ENCODE data around the gene NINL. TPM values are rescaled to one million over a fixed set of nuclear protein-coding genes. Genes with fewer than 3 reads are reported as not detected.

The NINL gene
- total RNA-seq, 4 donors from 2014 or later, result 18.3 to 37.8 (median 23.5) TPM

- no peak for DNase-seq
- intact Hi-C loops (cut with DNase I), result no loop called here
- Histone ChIP-seq H3K36me3 (peaks cover 8 to 13% of the 10 kb centered on the region in 2 donors), H3K27me3 (no peaks in the 10 kb centered on the region), H3K4me3 (replicated peaks in 1 of 3) (no peak overlapping the region), H3K4me1 (no peaks in the 10 kb centered on the region), H3K9me3 (no peaks in the 10 kb centered on the region), H3K27ac (no peak overlapping the region)
- TF ChIP-seq POLR2A (IDR thresholded peaks at IDR 0.05), result no peak
- WGBS, 2 donors, result 90 to 95% methylated on average over 14 to 19 of the region's 19 CpGs
Measured at GRCh38 chr20:25460566-25461280, 124.6 kb downstream of the NINL start.

GRCh38 chr20:25459916-25460535 is 125.3 kb downstream of the NINL start:
- Histone ChIP-seq H3K36me3 (peaks cover 15 to 20% of the 10 kb centered on the region in 2 donors), H3K9me3 (no peaks in the 10 kb centered on the region), H3K4me3 (replicated peaks in 1 of 3) (no peak overlapping the region), H3K27ac (no peak overlapping the region), H3K27me3 (no peaks in the 10 kb centered on the region), H3K4me1 (no peaks in the 10 kb centered on the region)
- 76 to 80% methylated on average over 10 to 12 of the region's 12 CpGs for WGBS, 2 donors
- DNase-seq, result no peak
- no peak for TF ChIP-seq CTCF (IDR thresholded peaks at IDR 0.05)
- TF ChIP-seq POLR2A (IDR thresholded peaks at IDR 0.05), result no peak
- intact Hi-C loops (cut with DNase I), result no loop called here

- 78 to 88% methylated on average over 14 to 18 of the region's 20 CpGs for WGBS, 2 donors
- intact Hi-C loops (cut with DNase I), result no loop called here
- H3K4me1 ChIP-seq, result no peaks in the 10 kb centered on the region
- H3K36me3 ChIP-seq, result peaks cover 13 to 24% of the 10 kb centered on the region in 2 donors
- TF ChIP-seq POLR2A (IDR thresholded peaks at IDR 0.05) (no peak), CTCF (IDR thresholded peaks at IDR 0.05) (no peak)
- DNase-seq, result no peak
- H3K9me3 ChIP-seq, result no peaks in the 10 kb centered on the region
- H3K27me3 ChIP-seq, result no peaks in the 10 kb centered on the region
- no peak overlapping the region for H3K27ac ChIP-seq
- H3K4me3 ChIP-seq (replicated peaks in 1 of 3), result no peak overlapping the region
Measured at GRCh38 chr20:25459111-25459830, 126.1 kb downstream of the NINL start.

GRCh38 chr20:25457886-25458680 is 127.2 kb downstream of the NINL start:
- Histone ChIP-seq H3K9me3 (no peaks in the 10 kb centered on the region), H3K27ac (no peak overlapping the region), H3K36me3 (peaks cover 13 to 17% of the 10 kb centered on the region in 2 donors), H3K4me3 (replicated peaks in 1 of 3) (no peak overlapping the region), H3K4me1 (no peaks in the 10 kb centered on the region), H3K27me3 (no peaks in the 10 kb centered on the region)
- no peak for DNase-seq
- WGBS, 2 donors, result 94 to 96% methylated on average over 22 of the region's 22 CpGs
- TF ChIP-seq CTCF (IDR thresholded peaks at IDR 0.05), result no peak
- no peak for TF ChIP-seq POLR2A (IDR thresholded peaks at IDR 0.05)
- intact Hi-C loops (cut with DNase I), result no loop called here
